G401.6 (cell line): ENCODE results near the gene AMD1.

Experiments used
- FAIRE-seq: peaks from 2 replicates; lab custom pipeline; 2012; peaks lifted over from hg19 to GRCh38; lab: Jason Lieb, UNC

AMD1 gene

GRCh38 chr6:110939429-110940200 is 65.0 kb downstream of the AMD1 start:
- no peak for FAIRE-seq

DNA sequence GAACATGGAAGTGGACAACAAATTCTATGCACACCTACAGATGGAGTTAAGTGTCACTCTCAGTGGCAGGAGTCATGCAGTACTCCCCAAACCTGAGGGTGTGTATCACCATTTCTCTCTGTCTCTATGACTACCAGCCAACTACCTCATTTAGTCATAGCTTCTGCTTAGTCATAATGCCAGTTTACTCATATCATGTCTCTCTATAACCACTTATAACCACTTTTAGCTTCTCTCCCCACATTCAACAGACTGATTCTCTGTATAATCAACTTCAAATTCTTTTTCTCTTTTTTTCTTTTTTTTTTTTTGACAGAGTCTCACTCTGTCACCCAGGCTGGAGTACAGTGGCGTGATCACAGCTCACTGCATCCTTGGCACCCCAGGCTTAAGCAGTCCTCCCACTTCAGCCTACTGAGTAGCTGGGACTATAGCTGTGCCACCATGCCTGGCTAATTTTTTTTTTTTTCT is 70.1 kb downstream of the AMD1 start:
- no peak for FAIRE-seq
